Right cardiac atrium (tissue), 5 donors: ENCODE data around the gene MOB1A. TPM values are rescaled to one million over a fixed set of nuclear protein-coding genes. Genes with fewer than 3 reads are reported as not detected.

ENCODE experiments used
- ATAC-seq, 2 donors: fragments of 200-7000 bp; cut with Tn5 transposase; one replicate each; pipeline versions ENCODE4 v1.8.0 to v1.9.1; 2020; ENCODE audit warnings: moderate library complexity in 2 of 2, mild to moderate bottlenecking in 1 of 2
- DNase-seq, 3 donors: peaks; one replicate each; pipeline ENCODE4 v3.0.0-alpha.2; 2020
- H3K27ac ChIP-seq: one replicate; pipeline ENCODE4 v1.5.1; 2013; ENCODE audit warnings: mild to moderate bottlenecking, low read length, control low read depth, moderate library complexity
- H3K27me3 ChIP-seq: one replicate; pipeline ENCODE4 v1.6.1; 2013; ENCODE audit not compliant: control insufficient read depth, insufficient read depth
- H3K4me1 ChIP-seq: one replicate; pipeline ENCODE4 v1.6.1; 2013; ENCODE audit warnings: low read length; ENCODE audit not compliant: control insufficient read depth, insufficient read depth
- H3K4me3 ChIP-seq: one replicate; pipeline ENCODE4 v1.5.1; 2013; ENCODE audit warnings: low read length, control low read depth
- H3K9me3 ChIP-seq: one replicate; pipeline ENCODE4 v1.6.1; 2013; ENCODE audit warnings: low read length; ENCODE audit not compliant: control insufficient read depth
- WGBS: extraction: QIAGEN DNeasy Blood & Tissue Kit; methylation state at CpG from one replicate; pipeline ENCODE4 v1.1.7; 2013; 5-methylcytosine and 5-hydroxymethylcytosine counted together
- intact Hi-C, 4 donors: fragments of 100-400 bp; cut with DNase I; formaldehyde crosslinking; loops; one replicate each; pipeline versions ENCODE4 v1.11.0 to v1.14.0; 2022 to 2023
- long read RNA-seq, 4 donors: library from polyadenylated mRNA; unstranded; transcript quantifications; one replicate each; pipeline ENCODE4 v2.0.0, GENCODE V29; 2020 to 2021
- polyA plus RNA-seq: library from polyadenylated mRNA; stranded (reverse); fragments of 200-250 nt; gene quantifications from one replicate; pipeline ENCODE4 v1.2.3, GENCODE V29; 2013
- total RNA-seq, 4 donors: library from RNA; stranded (reverse); fragmentation: NEBNext Ultra II Directional; extraction: Animal tissue kit (Norgen Biotek cat#: 25700); gene quantifications; one replicate each; pipeline ENCODE4 v1.2.1, GENCODE V29; 2021
- donor health status: healthy with polysubstance abuse.
- donor health status: DM: no; HTN: yes; CAD: no.
- donor health status: DM: no; HTN: no; CAD: no.
- donor health status: DM: no; HTN: yes; CAD: no; lungs with severe emphysema.
- donor health status: DM: yes; HTN: yes; CAD: no.

The MOB1A gene
- total RNA-seq, result 10 to 100 TPM; 54.6 to 78.3 (median 62.8) TPM
- polyA plus RNA-seq, result 24.8 TPM
- long read RNA-seq, donor 1, full-length matches to known transcripts, result 51 of 69 reads
- long read RNA-seq, donor 1, partial matches to known transcripts, result 14 of 69 reads
- long read RNA-seq, donor 1, other reads (novel, unspliced or antisense), result 4 of 69 reads
- long read RNA-seq, donor 2, full-length matches to known transcripts, result 25 of 32 reads
- long read RNA-seq, donor 2, partial matches to known transcripts, result 3 of 32 reads
- long read RNA-seq, donor 2, other reads (novel, unspliced or antisense), result 4 of 32 reads
- long read RNA-seq, donor 3, full-length matches to known transcripts, result 143 of 175 reads
- long read RNA-seq, donor 3, partial matches to known transcripts, result 2 of 175 reads
- long read RNA-seq, donor 3, other reads (novel, unspliced or antisense), result 30 of 175 reads
- long read RNA-seq, donor 4, full-length matches to known transcripts, result 23 of 36 reads
- long read RNA-seq, donor 4, partial matches to known transcripts, result 9 of 36 reads
- long read RNA-seq, donor 4, other reads (novel, unspliced or antisense), result 4 of 36 reads

DNA sequence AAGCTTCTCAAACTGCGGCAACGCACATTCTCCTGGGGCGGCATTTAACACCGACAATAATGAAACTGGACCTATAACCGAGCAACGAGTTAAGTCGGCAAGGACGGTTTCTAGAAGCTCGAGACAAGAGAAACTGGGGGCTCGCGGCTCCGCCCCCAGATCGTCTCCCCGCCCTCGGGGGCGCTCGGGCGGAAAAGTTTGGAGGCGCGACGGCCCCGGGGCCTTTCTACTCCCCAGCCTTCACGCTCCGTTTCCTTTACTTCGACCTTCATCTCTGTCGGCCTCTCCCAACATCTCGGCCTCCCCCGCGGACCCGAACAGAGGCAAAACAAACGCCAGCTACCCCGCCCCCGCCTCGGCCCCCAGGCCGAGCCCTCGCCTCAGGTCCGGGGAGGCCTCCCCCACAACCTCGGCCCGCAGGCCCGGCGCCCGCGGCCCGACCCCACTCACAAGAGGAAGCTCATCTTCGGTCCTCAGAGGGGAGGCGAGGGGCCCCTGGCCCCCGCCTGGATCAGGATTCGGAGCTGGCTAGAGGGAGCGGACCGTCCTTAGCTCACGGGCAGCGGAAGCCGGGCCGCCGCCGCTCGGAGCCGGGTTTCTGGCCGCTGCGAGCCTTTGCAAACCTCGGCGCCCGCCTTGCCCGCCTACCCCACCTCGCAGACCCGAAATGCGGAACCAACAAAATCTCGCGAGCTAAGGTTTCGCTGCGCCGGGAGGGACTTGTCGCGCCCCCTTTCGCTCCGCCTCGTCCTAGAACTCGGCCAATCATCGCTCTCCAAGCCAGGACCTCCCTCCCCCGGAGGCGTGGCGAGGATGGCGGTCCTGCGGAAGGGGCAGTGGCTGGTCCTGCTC, at the start of gene MOB1A:
Gene MOB1A, minus strand, starts transcription at position 669 of the 852 bp plus-strand sequence. Its CDS starts 205 bp downstream, at position 464.
- no peaks in the 10 kb centered on the region for H3K9me3 ChIP-seq
- under 1% methylated on average over 84 of the region's 84 CpGs for WGBS
- peak; percentile 98 to 99 (median 99) for DNase-seq
- peaks cover 4% of the 10 kb centered on the region for H3K4me1 ChIP-seq
- H3K4me3 ChIP-seq, result peak within 1 kb of the TSS; percentile 93
- intact Hi-C loops, result no loop called here
- peak; percentile 99 for ATAC-seq
- no peaks in the 10 kb centered on the region for H3K27me3 ChIP-seq
- H3K27ac ChIP-seq, result peak within 1 kb of the TSS; percentile 92

- 85% methylated on average over 5 of the region's 5 CpGs for WGBS
- intact Hi-C loops, result no loop called here
- Histone ChIP-seq H3K9me3 (no peaks in the 10 kb centered on the region), H3K4me3 (no peak overlapping the region), H3K27ac (no peak overlapping the region), H3K4me1 (no peaks in the 10 kb centered on the region), H3K27me3 (no peaks in the 10 kb centered on the region)
- DNase-seq (peak in 2 of 3 donors; percentile 23 to 33), ATAC-seq (no peak)
These were observed 49.0 kb upstream of the MOB1A start for GRCh38 chr2:74227646-74228045.

DNA sequence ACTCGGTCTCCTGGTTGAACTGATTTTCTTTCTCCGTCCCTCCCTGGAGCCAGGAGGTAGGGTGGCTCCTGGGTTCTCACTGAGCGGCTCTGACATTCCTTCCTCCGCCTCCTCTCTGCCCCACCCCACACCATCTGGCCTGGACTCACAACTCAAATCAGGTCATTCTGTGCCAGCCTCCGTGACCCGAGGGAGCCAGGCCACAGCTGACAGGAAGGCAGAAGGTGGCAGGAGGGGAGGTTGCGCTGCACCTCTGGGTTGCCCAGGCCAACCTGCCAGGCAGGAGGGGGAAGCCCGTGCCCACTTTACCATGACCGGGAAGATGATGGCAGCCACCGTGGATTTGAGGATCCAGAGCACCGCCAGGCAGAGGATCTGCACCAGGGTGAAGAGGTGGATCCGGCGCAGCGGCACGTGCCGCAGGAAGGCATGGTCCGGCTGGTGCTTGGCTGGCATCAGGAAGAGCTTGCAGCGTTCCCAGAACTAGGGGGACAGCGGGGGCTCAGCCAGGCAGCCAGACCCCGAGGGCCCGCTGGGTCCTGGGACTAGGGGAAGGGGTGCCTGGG, 48.1 kb upstream of the MOB1A start:
- H3K27ac ChIP-seq, result peak overlapping the region; percentile 25
- H3K9me3 ChIP-seq, result no peaks in the 10 kb centered on the region
- intact Hi-C loops, result no loop called here
- no peak overlapping the region for H3K4me3 ChIP-seq
- no peaks in the 10 kb centered on the region for H3K27me3 ChIP-seq
- peak; percentile 17 to 69 (median 65) for DNase-seq
- 67% methylated on average over 21 of the region's 21 CpGs for WGBS
- H3K4me1 ChIP-seq, result no peaks in the 10 kb centered on the region
- ATAC-seq, result peak; percentile 37 to 50

GRCh38 chr2:74225698-74226459, 47.2 kb upstream of the MOB1A start:
- H3K9me3 ChIP-seq, result no peaks in the 10 kb centered on the region
- DNase-seq (peak in 1 of 3 donors; percentile 26), ATAC-seq (peak in 1 of 2 donors; percentile 42)
- intact Hi-C loops, result no loop called here
- H3K4me3 ChIP-seq, result no peak overlapping the region
- H3K27ac ChIP-seq, result no peak overlapping the region
- no peaks in the 10 kb centered on the region for H3K27me3 ChIP-seq
- H3K4me1 ChIP-seq, result no peaks in the 10 kb centered on the region
- WGBS, result 67% methylated on average over 4 of the region's 4 CpGs

GRCh38 chr2:74223941-74224770, 45.5 kb upstream of the MOB1A start:
- H3K4me1 ChIP-seq, result no peaks in the 10 kb centered on the region
- no peak overlapping the region for H3K4me3 ChIP-seq
- H3K27me3 ChIP-seq, result no peaks in the 10 kb centered on the region
- H3K9me3 ChIP-seq, result no peaks in the 10 kb centered on the region
- DNase-seq (no peak), ATAC-seq (no peak)
- intact Hi-C loops, result no loop called here
- no peak overlapping the region for H3K27ac ChIP-seq
- WGBS, result 94% methylated on average over 8 of the region's 8 CpGs

GRCh38 chr2:74222300-74222650, 43.6 kb upstream of the MOB1A start:
- H3K27ac ChIP-seq, result no peak overlapping the region
- intact Hi-C loops, result no loop called here
- ATAC-seq (no peak), DNase-seq (no peak)
- no peaks in the 10 kb centered on the region for H3K27me3 ChIP-seq
- no peak overlapping the region for H3K4me3 ChIP-seq
- WGBS, result 92% methylated on average over 6 of the region's 6 CpGs
- H3K9me3 ChIP-seq, result no peaks in the 10 kb centered on the region
- no peaks in the 10 kb centered on the region for H3K4me1 ChIP-seq

DNA sequence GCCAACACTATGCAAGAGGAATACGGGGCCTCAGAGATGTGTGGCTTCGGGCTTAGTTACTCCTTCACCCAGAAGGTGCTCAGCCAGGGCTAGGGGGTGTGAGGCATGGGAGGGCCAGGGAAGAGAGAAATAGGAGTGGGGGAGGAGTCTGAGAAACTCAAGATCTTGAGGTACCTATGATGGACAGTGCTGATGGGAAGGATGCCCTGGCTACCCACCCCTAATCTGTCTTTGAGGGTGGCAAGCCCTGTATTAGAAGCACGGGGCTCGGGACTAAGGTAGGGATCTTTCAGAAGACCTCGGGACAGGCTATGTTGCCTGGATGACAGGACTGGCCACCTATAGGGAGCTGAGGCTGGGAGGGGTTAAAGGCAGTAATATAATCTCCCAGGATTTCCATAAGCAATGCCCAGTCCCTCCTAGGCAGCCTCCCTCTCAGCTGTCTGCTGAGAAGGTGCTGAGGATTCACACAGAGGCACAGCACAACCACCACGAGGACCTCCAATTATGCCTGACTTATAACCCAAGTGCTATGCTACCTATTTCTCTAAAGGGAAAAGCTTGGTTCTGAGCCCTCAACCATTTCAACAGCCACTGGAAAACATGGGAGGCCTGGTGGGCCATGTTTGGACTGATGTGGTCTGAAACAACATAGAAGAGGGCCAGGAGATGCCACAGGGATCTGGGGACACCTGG, 43.1 kb upstream of the MOB1A start:
- intact Hi-C loops, result no loop called here
- ATAC-seq, result no peak
- WGBS, result 94% methylated on average over 6 of the region's 6 CpGs

DNA sequence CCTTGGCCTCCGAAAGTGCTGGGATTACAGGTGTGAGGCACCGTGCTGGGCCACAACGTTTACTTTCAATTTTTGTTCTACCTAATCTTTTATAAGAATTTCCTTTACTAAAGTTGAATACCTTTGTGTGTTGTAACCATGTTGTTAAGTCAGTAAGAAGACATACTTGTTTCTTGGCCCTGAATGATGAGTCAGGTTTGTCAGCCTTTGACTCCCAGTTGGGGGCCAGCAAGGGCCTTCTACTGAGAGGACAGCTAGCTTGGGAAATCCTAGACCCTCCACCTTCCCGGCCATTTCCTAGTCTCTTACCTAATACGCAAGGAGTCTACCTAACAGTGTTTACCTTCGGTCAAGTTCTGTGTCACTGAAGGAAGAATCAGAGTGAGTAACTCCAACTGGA, 42.4 kb upstream of the MOB1A start:
- Histone ChIP-seq H3K4me1 (no peaks in the 10 kb centered on the region), H3K4me3 (no peak overlapping the region), H3K27ac (no peak overlapping the region), H3K9me3 (no peaks in the 10 kb centered on the region), H3K27me3 (no peaks in the 10 kb centered on the region)
- ATAC-seq, result no peak
- WGBS, result 97% methylated on average over 6 of the region's 6 CpGs
- intact Hi-C loops, result no loop called here
- no peak for DNase-seq

More for the DNA sequence above, 43.1 kb upstream of the MOB1A start:
- no peaks in the 10 kb centered on the region for H3K27me3 ChIP-seq
- H3K4me1 ChIP-seq, result no peaks in the 10 kb centered on the region
- H3K27ac ChIP-seq, result no peak overlapping the region
- no peaks in the 10 kb centered on the region for H3K9me3 ChIP-seq
- DNase-seq, result no peak
- H3K4me3 ChIP-seq, result no peak overlapping the region

DNA sequence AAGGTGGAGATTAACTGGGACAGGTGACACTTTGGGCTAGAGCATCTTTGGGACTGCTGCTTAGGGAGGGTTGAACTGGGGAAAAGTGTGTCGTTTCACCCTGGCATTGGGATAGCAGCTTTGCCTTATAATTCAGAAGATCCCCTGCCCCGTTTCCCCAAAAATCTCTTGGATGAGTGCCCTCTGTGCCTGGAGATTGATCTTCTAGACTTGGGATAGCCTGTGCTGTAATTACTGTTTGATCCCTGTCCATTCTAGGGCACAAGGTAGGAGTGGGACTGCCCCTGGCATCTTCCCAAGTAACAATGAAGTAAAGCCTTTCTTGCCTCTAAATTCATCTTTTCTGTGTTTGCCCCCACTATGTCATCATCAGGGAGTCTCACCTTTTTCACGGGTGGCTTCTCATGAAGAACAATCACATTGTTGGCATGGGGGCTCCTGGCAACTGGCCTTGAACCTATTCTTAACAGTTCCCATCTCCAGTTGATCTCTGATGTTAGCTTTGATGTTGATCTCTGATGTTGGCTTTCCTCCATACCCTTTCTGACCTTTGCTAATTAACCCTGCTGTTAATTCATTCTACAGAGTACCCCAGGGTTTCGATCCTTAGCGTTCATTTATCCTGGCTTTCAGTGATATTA, 41.3 kb upstream of the MOB1A start:
- H3K4me1 ChIP-seq, result no peaks in the 10 kb centered on the region
- H3K9me3 ChIP-seq, result no peaks in the 10 kb centered on the region
- H3K4me3 ChIP-seq, result no peak overlapping the region
- H3K27ac ChIP-seq, result no peak overlapping the region
- ATAC-seq (no peak), DNase-seq (no peak)
- intact Hi-C loops, result no loop called here
- no peaks in the 10 kb centered on the region for H3K27me3 ChIP-seq
- 90% methylated on average over 5 of the region's 5 CpGs for WGBS
